Fibroblast of skin of left quadriceps (primary cell): ENCODE measurements around the gene SYNRG.

Source experiments
- DNase-seq, 2 experiments: peaks; one replicate each; pipeline ENCODE4 v3.0.0-alpha.2; 2013; ENCODE audit warnings: low read depth in 2 of 2

The SYNRG gene

DNA sequence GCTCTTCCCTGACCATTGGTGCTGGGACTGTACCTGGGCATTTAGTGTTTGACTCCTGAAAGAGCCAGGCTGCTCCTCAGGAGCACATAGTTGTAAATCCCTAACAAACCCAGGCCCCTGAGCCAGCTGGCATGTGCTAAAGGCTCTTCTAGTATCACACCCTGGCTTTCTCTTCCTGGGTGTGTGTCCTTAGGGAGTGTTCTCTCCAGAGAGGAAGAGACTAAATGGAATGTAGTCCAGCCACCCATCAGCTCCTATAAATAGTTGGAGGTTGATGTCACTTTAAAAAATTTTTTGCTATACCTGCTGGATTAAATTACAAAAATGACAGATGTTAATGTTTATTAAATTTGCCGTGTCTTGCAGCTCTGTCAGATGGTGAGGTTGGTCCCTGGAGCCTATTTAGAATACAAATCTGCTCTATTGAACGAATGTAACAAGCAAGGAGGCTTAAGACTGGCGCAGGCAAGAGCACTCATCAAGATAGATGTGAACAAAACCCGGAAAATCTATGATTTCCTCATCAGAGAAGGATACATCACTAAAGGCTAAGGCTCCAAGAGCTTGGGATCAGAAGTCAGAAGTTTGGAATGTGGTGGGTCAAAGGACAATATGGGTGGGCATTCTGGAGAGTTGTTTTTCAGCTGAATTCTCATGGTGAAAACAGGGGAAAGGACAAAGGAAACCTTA lies 132.6 kb downstream of the SYNRG start:
- DNase-seq = no peak

GRCh38 chr17:37475731-37476420 lies 133.3 kb downstream of the SYNRG start:
- no peak for DNase-seq

GRCh38 chr17:37470181-37470580 lies 139.0 kb downstream of the SYNRG start:
- no peak for DNase-seq

GRCh38 chr17:37466471-37466870 lies 142.7 kb downstream of the SYNRG start:
- no peak for DNase-seq

DNA sequence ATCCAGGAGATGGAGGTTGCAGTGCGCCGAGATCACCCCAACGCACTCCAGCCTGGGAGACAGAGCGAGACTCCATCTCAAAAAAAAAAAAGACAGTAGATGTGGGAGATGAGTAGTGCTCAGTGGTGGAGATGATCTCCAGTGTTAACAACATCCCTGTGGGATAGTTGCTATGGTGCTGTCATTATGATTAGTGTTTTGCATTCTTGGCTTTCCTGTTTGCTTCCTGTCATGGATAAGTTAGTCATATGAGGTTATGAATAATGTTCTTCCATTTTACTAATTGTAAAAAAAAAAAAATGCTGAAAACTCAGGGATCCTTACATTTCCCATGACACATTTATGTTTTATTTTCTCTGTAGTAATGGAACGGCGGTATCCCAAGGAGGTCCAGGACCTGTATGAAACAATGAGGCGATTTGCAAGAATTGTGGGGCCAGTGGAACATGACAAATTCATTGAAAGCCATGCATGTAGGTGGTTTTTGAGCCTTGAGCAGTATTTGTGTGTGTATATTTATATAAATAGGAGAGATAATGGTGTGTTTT lies 144.1 kb downstream of the SYNRG start:
- peak in 1 of 2 experiments; percentile 48 for DNase-seq
